GM21576 (cell line): Measurements from ENCODE around the gene B3GNT2.
"Not testable (repeated sequence)": the region's sequence is repeated elsewhere in the genome, so short reads cannot be mapped to it uniquely, and the experiment has no call there.

Experiments
- ATAC-seq: cut with Tn5 transposase; IDR thresholded peaks from one replicate; pipeline ENCODE4 v1.9.1; 2021; ENCODE audit warnings: mild to moderate bottlenecking, moderate library complexity; ENCODE audit not compliant: unreplicated experiment

The B3GNT2 gene

DNA sequence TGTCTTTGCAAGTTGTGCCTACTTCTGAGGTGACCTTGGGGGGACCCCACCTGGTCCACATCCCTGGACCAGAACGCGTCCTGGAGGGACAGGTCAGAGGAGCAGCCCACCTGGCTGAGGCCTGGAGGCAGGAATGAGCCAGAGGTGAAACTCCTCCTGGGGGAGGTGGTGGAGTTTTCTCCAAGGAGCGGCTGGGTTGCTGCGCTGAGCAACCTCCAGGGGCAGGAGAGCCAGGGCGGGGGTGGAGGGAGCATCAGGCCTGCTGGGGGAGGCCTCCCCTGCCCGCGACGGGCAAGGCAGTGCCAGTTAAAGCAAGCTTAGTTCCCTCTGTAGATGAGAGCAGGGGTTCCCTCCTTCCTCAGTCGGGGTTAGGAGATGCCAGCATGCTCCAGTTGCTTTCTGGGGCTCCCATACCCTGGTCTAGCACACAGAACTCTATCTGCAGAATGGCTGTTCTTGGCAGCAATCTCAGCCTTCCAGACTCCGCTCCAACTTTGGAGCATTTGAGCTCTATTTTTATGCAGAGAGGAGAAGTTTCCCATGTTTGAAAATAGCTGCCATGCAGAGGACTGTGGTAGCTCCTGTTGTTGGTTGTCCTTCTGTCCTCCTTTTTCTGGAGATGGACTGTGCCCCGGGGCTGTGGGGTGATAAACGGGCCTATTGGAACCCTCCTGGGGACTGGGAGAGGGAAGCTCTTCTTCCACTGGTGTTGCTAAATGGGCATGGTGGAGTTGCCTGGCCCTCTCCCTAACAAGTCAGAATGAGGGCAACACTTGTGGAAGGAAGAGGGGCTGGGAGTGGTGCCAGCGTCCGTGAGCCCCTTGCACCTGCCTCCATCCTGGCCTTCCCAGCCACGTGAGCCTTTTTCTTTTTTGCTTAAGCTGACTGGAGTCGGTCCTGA is 39.1 kb downstream of the B3GNT2 start:
- no peak for ATAC-seq

DNA sequence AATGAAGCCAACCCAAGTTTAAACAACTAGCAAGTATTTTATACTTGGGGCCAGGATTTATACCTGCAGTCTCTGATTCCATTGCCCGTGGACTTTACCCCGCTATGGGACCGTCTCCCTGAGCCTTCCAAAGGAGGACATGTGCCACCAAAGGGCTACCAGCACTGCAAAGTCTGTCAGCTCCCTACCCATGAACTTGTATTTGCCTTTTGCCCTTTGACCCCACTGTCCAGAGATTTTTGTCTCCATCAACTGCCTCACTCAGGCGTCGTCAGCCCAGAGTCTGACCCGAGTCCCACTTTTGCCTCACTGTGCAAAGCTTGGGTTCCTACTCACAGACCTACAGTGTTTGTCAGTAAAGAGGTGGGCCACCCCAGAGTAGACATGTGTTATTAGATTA is 40.6 kb downstream of the B3GNT2 start:
- ATAC-seq: no peak

DNA sequence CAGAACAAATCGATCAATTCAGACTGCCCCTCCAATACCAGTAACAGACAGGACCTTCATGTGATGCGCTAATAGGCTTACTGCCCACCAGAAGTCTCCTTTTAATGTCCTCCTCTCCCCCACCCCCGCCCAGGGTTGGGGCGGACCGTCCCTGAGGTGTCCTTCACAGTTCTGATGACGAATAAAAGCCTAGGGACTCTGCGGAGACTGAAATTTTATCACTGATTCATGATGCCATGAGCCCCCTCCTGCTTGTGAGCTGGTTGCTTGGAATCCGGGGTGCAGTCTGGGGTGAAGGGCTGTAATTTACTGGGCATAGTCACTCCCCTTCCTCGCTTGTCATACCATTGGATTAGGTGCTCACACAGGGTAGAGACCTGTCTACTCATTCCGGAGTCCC is 42.3 kb downstream of the B3GNT2 start:
- no peak for ATAC-seq

DNA sequence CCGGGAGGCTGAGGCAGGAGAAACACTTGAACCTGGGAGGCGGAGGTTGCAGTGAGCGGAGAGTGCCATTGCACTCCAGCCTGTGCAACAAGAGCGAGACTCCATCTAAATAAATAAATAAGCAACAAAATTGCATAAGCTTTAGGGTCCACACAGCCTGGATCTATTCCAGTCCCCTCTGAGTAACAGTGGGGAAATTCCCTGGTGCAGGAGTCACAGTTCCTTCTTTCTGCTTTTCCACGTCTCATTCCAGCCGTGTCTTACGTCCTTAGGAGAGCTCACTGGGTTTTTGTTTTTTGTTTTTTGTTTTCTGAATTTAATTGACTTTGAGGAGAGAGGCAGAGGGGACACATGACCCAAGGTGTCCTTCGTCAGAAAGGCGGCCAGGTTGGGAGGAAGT is 44.6 kb downstream of the B3GNT2 start:
- no peak for ATAC-seq

DNA sequence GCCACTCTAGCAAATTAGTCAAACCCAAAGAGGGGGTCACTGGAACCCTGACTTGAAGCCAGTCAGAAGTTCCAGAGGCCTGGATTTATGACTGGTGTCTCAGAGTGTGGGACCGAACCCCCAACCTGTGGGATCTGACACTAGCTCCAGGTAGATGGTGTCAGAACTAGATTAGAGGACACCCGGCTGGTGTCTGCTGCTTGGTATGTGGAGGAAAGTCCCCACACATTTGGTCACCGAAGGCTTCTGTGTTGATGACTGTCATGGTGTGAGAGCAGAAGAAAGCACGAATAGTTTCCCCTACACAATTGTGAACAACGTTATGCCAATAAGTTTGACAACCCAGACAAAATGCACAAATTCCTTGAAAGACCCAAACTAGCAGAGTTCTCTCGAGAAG is 48.1 kb downstream of the B3GNT2 start:
- no peak for ATAC-seq

DNA sequence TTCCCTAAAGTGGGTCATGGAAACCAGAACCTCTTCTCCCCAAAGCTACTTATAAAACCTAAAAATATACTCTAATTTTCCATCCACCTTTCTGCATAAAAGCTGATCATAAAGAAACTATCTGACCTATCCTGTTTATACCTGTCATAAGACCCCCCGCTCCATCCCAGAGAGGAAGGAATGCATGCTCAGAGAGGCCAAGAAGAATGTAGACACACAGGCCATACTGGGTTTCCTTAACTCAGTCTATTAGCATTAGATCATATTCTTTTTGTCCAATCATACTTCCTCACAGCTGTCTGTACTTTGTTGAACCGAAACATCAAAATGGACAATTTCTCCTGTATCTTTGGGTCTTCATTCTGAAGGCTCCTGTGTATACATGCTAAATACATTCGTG is 52.3 kb downstream of the B3GNT2 start:
- ATAC-seq: no peak

DNA sequence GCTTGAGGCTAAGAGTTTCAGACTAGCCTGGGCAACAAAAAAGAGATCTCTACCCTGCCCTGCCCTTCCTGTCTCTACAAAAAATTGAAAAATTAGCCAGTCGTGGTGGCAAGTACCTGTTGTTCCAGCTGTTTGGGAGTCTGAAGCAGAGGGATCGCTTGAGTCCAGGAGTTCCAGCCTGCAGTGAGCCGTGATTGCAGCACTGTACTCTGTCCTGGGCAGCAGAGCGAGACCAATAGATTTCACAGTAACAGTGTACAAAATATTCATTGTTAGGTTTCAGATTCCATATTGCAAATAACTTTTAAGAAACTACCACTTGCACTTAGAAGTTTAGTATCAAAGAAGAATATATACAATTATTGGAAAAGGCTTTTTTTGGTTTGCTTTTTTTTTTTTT is 54.3 kb downstream of the B3GNT2 start:
- ATAC-seq: no peak

DNA sequence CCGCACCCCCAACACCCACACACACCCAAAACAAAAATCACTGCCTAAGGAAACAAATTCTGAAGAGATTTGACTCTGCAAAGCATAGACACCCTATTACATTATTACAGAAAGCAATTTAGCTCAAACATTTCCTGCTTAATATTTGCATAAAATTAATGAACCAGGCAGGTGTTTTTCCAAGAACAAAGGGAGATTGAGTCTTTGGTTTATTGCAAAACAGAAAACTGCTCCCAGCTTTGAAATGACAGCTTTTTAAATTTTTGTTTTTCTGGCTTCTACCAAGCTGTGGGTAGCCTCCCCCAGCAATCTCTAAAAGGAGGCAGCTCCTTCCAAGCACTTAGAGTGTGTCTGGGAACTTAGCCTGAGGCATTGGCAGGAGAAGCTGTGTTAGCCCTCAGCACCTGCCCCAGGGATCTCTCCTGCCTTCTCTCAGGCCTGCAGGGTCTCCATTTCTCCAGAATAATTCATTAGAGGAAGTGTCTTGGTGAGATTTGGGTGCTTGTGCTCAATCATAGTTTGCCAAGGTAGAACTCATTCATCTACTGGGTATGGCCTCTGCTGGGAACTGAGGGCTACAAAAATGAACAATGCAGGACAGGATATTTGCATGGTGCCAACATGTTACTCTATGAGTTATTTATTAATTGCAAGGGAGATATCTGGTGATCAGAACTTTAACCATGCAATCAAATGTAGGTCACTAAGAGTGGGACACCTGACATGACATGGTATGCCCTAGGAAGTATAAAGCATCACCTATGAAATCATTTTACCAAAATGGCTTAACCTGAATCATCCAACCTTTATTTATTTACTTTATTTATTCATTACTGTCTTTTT is 58.7 kb downstream of the B3GNT2 start:
- no peak for ATAC-seq

DNA sequence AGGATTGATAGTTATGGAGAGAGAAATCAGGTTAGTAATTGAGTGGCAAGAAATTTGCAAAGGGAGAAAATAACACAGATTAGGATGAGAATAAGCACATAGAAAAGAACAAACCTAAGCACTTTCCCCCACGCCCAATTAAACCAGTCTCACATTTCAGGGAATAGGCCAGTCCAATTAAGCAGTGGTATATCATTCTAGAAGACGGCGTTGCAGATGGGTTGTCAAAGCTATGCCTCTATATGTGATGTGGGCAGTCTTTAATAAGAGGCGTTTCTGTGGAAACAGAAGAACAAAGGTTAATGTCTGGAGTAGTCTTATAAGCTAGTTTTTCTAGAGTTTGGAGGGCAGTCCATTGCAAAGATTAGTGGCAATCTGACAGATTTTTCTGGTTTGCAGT is 61.6 kb downstream of the B3GNT2 start:
- ATAC-seq: no peak

DNA sequence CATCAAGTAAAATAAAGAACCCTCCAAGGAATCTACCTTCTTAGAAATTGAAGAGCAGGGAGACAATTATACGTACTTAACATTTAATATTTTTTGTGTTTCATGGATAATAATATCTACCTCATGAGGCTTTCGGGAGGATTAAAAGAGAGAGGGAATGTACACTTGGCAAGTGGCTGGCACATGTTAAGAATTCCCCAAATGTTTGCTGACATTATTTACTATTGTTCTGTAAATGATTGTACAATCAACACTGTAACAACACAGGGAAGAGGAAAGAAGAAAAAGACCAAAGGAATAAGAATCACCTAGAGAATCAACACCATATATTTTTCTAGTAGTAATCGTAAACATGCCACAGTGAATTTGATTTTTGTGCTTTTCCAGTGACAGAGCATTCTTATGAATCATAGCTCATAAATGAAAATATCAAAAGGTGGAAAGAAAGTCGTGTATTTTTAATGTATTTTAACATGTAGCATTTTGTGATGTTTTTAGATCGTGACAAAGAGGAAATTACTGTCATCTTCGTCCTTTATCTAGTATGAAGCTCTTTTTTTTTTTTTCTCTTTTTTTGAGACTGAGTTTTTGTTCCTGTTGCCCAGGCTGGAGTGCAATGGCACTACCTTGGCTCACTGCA is 67.3 kb downstream of the B3GNT2 start:
- no peak for ATAC-seq

DNA sequence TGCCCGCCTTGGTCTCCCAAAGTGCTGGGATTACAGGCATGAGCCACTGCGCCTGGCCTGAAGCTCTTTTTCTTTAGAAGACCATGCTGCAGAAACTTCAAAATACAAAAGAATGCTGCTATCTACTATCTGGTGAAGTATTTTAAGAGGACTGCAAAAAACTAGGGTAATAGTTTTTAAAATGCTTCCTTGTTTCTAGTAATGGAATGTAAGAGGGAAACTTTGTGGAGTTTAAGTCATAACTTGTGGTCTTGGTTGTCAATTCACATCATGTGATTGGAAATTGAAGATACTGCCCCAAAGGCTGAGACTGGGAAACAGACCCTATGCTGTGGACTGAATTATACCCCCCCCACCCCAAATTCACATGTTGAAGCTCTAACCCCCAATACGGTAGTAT is 68.3 kb downstream of the B3GNT2 start:
- ATAC-seq: no peak

DNA sequence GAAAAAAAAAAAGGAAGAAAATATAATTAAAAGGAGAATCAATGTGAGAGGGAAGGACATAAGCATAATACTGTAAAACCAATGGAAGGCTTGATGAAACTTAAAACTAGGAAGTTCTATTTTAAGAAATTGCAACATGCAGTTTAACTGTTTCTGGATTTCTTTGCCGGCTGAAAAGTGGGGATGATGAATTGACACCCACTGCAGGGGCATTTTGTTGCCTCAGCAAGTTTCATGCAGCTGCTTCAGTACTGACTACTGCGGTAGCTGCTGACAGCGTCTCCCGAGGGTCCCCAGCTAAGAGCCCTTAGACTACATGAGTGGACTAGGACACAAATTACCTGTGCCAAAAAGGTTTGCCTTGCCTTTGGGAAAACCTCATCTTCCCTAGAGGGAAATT is 69.2 kb downstream of the B3GNT2 start:
- no peak for ATAC-seq

DNA sequence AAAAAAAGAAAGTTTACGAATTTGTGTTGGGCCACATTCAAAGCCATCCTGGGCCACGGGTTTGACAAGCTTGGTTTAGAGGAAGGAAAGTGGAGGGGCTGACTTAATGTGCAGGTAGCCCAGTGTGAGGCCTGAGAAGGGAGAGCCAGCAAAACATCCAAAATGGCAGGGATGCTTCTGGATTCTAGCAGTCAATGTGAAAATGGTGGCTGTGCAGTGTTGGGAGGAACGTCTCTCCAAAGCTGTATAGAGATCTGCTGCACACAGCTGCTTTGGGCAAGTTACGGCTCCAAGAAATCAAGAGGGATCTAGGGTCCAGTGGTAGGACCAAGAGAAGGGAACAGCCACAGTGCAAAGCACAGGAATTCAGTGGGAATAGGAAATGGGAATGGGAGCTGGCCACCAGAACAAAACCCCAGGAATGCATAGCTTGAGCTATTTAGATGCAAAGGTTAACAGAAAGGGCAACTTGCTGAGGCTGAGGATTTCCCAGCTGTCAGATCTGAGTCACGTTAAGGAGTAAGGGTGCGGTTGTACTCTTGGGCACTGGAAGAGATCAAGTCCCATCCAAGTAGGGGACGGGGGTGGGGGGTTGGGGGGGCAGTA is 70.6 kb downstream of the B3GNT2 start:
- no peak for ATAC-seq

DNA sequence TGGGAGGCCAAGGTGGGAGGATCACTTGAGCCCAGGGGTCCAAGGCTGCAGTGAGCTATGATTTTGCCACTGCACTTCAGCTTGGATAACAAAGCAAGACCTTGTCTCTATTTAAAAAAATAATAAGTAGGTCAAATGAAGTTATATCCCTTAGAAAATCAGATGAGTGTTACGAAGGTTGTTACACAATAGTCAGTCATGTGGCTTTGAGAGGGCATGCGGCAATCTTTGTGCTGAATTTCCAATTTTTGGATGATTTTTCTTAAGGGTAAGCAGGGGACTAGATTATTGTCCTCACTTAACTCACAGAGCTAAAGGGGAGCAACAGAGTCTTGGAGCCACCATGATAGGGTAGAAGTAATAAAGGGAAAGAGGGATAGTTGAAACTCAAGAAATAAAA is 71.8 kb downstream of the B3GNT2 start:
- ATAC-seq: no peak

DNA sequence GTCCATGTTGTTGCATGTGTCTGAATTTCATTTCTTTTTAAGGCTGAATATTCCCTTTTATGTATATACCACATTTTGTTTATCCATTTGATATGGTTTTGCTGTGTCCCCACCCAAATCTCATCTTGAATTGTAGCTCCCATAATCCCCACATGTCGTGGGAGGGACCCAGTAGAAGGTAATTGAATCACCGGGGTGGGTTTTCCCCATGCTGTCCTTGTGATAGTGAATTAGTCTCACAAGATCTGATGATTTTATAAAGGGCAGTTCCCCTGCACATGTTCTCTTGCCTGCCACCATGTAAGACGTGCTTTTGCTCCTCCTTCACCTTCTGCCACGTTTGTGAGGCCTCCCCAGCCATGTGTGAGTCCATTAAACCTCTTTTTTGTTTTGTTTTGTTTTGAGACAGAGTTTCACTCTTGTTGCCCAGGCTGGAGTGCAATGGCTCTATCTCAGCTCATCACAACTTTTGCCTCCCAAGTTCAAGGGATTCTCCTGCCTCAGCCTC is 72.8 kb downstream of the B3GNT2 start:
- ATAC-seq: not testable (repeated sequence)

DNA sequence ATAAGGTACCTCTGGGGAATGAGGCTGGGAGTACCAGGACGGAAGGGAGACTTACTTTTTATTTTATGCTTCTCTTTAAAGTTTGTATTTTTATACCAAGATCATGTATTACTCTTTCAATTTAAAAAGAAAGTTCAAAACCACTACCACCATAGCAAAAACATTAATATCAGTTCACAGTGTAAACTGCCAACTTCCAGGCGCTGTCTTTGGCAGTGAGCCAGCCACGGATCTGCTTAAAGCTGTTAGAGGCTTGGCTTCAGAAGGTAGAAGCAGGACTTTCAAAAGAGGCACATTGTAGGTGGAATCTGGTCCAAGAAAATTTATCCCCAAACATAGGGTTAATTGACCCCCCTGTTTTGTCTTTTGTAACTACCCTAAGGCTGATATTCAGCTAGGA is 74.8 kb downstream of the B3GNT2 start:
- no peak for ATAC-seq
